Measurements from ENCODE around the gene TRAF5. TPM values are rescaled to one million over a fixed set of nuclear protein-coding genes. Genes with fewer than 3 reads are reported as not detected.

The TRAF5 gene
- total RNA-seq, 1 experiment from 2014 or later = 8.1 TPM

GRCh38 chr1:211305044-211305443, 21.6 kb upstream of the TRAF5 start:
- Histone ChIP-seq H3F3A (ENCODE audit: insufficient read depth, low read depth) (no peaks in the 10 kb centered on the region; the same call in 1 of the 2 replicates), H3K4me3 (no peak overlapping the region), H4K20me1 (ENCODE audit: insufficient read depth) (no peaks in the 10 kb centered on the region; the same call in 1 of the 2 replicates), H3K9me2 (ENCODE audit: insufficient read depth) (no peaks in the 10 kb centered on the region), H3K27ac (no peak overlapping the region), H3K36me3 (ENCODE audit: low read depth) (peaks cover 31% of the 10 kb centered on the region), H3K4me1 (replicated peaks; ENCODE audit: insufficient read depth) (no peaks in the 10 kb centered on the region), H3K27me3 (ENCODE audit: insufficient read depth, low read depth) (no peaks in the 10 kb centered on the region), H3K4me2 (no peak overlapping the region), H2AFZ (no peak overlapping the region), H3K9me3 (ENCODE audit: insufficient read depth, low read depth) (no peaks in the 10 kb centered on the region), H3K79me2 (ENCODE audit: low read depth) (no peaks in the 10 kb centered on the region)
- intact Hi-C loops (cut with micrococcal nuclease; ENCODE audit: unreplicated experiment) = no loop called here
- POLR2A ChIA-PET (ENCODE audit: unreplicated experiment) = no interaction called here
- CTCF ChIA-PET = no interaction called here
- DNase-seq = no peak
- no TSS peak for BruUV-seq (replicated peaks)
- TF ChIP-seq EZH2 (IDR thresholded peaks at IDR 0.05; ENCODE audit: low read depth) = no peak
- no peak for TF ChIP-seq CTCF (conservative IDR thresholded peaks at IDR 0.05)

GRCh38 chr1:211309617-211310016, 17.0 kb upstream of the TRAF5 start:
- Histone ChIP-seq H3K79me2 (ENCODE audit: low read depth) (no peaks in the 10 kb centered on the region), H2AFZ (no peak overlapping the region), H3K36me3 (ENCODE audit: low read depth) (peaks cover 18% of the 10 kb centered on the region; the same call in 1 of the 2 replicates), H3F3A (ENCODE audit: insufficient read depth, low read depth) (no peaks in the 10 kb centered on the region), H4K20me1 (ENCODE audit: insufficient read depth) (no peaks in the 10 kb centered on the region), H3K4me1 (replicated peaks; ENCODE audit: insufficient read depth) (no peaks in the 10 kb centered on the region), H3K4me3 (no peak overlapping the region), H3K4me2 (no peak overlapping the region), H3K9me3 (ENCODE audit: insufficient read depth, low read depth) (no peaks in the 10 kb centered on the region), H3K27me3 (ENCODE audit: insufficient read depth, low read depth) (no peaks in the 10 kb centered on the region), H3K27ac (no peak overlapping the region), H3K9me2 (ENCODE audit: insufficient read depth) (no peaks in the 10 kb centered on the region)
- no peak for DNase-seq
- ChIA-PET CTCF (no interaction called here), POLR2A (ENCODE audit: unreplicated experiment) (no interaction called here)
- BruUV-seq (replicated peaks) = no TSS peak
- intact Hi-C loops (cut with micrococcal nuclease; ENCODE audit: unreplicated experiment) = no loop called here
- TF ChIP-seq CTCF (conservative IDR thresholded peaks at IDR 0.05) = no peak
- TF ChIP-seq EZH2 (IDR thresholded peaks at IDR 0.05; ENCODE audit: low read depth) = no peak

GRCh38 chr1:211313392-211313791, 13.2 kb upstream of the TRAF5 start:
- Histone ChIP-seq H3K9me2 (ENCODE audit: insufficient read depth) (no peaks in the 10 kb centered on the region), H2AFZ (no peak overlapping the region), H3K4me2 (no peak overlapping the region), H4K20me1 (ENCODE audit: insufficient read depth) (no peaks in the 10 kb centered on the region), H3K4me3 (no peak overlapping the region), H3F3A (ENCODE audit: insufficient read depth, low read depth) (peaks cover 7% of the 10 kb centered on the region; the same call in 1 of the 2 replicates), H3K4me1 (replicated peaks; ENCODE audit: insufficient read depth) (no peaks in the 10 kb centered on the region), H3K36me3 (ENCODE audit: low read depth) (peaks cover 24% of the 10 kb centered on the region), H3K79me2 (ENCODE audit: low read depth) (no peaks in the 10 kb centered on the region), H3K9me3 (ENCODE audit: insufficient read depth, low read depth) (no peaks in the 10 kb centered on the region), H3K27me3 (ENCODE audit: insufficient read depth, low read depth) (no peaks in the 10 kb centered on the region), H3K27ac (no peak overlapping the region)
- no peak for TF ChIP-seq CTCF (conservative IDR thresholded peaks at IDR 0.05)
- no peak for TF ChIP-seq EZH2 (IDR thresholded peaks at IDR 0.05; ENCODE audit: low read depth)
- no TSS peak for BruUV-seq (replicated peaks)
- intact Hi-C loops (cut with micrococcal nuclease; ENCODE audit: unreplicated experiment) = no loop called here
- POLR2A ChIA-PET (ENCODE audit: unreplicated experiment) = interaction anchor here (0.6 kb wide), 1 partner anchor 351 kb away, joined by 3 read pairs; no protein-coding TSS in a partner anchor
- CTCF ChIA-PET = no interaction called here
- no peak for DNase-seq
